LNCaP clone FGC (cell line): ENCODE data around the gene CRTC1.

ENCODE experiments used
- DNase-seq: peaks from one replicate; pipeline ENCODE4 v3.0.0-alpha.2; 2011; ENCODE audit warnings: low read depth
- H3K4me3 ChIP-seq: 2 replicates; pipeline ENCODE4 v1.5.1; 2011; ENCODE audit warnings: mild to moderate bottlenecking, low read depth, low read length, control low read depth
- TF ChIP-seq, protein P1 (sequence below): IDR thresholded peaks from 2 replicates; pipeline ENCODE4 v1.5.1; 2012; ENCODE audit warnings: mild to moderate bottlenecking; ENCODE audit not compliant: control insufficient read depth, insufficient read depth; ENCODE audit errors: extremely low read depth

CRTC1 gene

GRCh38 chr19:18781047-18781600 is 97.6 kb downstream of the CRTC1 start:
- DNase-seq: no peak

GRCh38 chr19:18781885-18782527 is 98.5 kb downstream of the CRTC1 start:
- H3K4me3 ChIP-seq: no peak overlapping the region

More at GRCh38 chr19:18781047-18781600, 97.6 kb downstream of the CRTC1 start:
- TF ChIP-seq, protein P1, sequence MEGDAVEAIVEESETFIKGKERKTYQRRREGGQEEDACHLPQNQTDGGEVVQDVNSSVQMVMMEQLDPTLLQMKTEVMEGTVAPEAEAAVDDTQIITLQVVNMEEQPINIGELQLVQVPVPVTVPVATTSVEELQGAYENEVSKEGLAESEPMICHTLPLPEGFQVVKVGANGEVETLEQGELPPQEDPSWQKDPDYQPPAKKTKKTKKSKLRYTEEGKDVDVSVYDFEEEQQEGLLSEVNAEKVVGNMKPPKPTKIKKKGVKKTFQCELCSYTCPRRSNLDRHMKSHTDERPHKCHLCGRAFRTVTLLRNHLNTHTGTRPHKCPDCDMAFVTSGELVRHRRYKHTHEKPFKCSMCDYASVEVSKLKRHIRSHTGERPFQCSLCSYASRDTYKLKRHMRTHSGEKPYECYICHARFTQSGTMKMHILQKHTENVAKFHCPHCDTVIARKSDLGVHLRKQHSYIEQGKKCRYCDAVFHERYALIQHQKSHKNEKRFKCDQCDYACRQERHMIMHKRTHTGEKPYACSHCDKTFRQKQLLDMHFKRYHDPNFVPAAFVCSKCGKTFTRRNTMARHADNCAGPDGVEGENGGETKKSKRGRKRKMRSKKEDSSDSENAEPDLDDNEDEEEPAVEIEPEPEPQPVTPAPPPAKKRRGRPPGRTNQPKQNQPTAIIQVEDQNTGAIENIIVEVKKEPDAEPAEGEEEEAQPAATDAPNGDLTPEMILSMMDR: no peak
- no peak overlapping the region for H3K4me3 ChIP-seq

DNA sequence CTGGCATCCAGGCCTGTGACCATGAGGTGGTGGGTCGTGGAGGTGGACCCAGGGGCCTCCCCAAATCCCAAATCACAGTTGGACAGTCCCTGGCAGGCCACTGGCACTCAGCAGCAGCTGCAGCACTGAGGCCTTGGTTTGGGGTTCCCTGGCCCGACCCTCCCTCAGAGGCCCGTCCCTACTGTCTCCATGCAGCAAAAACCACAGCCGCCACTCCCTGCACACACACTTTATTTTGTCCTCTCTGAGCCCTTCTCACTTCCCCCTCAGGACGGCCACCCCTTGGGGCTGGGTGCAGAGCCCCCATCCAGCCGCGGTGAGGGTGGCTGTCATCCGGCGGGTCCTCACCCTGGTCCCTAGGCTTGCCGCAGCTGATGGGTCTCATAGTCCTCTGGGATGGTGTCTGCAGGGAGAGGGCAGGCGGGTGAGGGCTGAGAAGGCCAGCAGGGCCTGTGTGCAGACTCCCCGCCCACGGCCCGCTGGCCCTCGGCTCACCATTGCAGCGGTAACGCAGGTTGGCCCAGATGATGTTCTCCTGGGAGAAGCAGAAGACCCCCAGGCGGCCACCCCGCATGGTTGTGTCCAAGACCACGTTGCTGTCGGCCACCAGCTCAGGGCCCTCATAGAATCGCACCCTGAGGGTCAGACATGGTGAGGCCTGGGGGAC is 99.2 kb downstream of the CRTC1 start:
- DNase-seq: no peak
- no peak overlapping the region for H3K4me3 ChIP-seq
- TF ChIP-seq, protein P1: no peak

More at GRCh38 chr19:18781885-18782527, 98.5 kb downstream of the CRTC1 start:
- TF ChIP-seq, protein P1: no peak
- DNase-seq: no peak

GRCh38 chr19:18783958-18784785 is 100.7 kb downstream of the CRTC1 start:
- no peak for DNase-seq
- TF ChIP-seq, protein P1: no peak
- H3K4me3 ChIP-seq: no peak overlapping the region

DNA sequence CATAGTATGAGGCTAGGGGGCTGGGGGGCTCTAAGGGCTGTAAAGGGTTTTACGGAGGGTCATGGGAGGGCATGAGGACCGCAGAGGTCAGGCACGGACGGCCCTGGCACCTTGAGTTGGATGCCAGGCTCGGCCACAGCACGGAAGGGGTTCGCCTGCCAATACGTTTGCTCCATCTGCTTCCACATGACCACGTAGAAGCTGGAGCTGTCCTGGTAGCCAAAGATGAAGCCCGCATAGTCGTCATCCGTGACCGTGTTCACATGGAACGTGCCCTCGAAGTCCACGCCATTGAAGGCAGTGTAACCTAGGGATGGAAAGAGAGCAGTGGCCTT is 101.3 kb downstream of the CRTC1 start:
- no peak for DNase-seq
- no peak overlapping the region for H3K4me3 ChIP-seq
- TF ChIP-seq, protein P1: no peak

- DNase-seq: no peak
These were observed 102.0 kb downstream of the CRTC1 start for GRCh38 chr19:18785179-18786124.

More at GRCh38 chr19:18785179-18786124, 102.0 kb downstream of the CRTC1 start:
- TF ChIP-seq, protein P1: no peak
- no peak overlapping the region for H3K4me3 ChIP-seq
